ENCODE results near the gene ADGRL3. TPM values are rescaled to one million over a fixed set of nuclear protein-coding genes. Genes with fewer than 3 reads are reported as not detected.

The ADGRL3 gene
- total RNA-seq, 1 donor from 2014 or later, result 6.1 TPM

GRCh38 chr4:62077406-62077805 is 877.3 kb downstream of the ADGRL3 start:
- no peaks in the 10 kb centered on the region for H3K4me1 ChIP-seq
- H3K4me3 ChIP-seq, result no peak overlapping the region
- intact Hi-C loops (cut with micrococcal nuclease), result no loop called here
- no peaks in the 10 kb centered on the region for H3K36me3 ChIP-seq
- no peak for DNase-seq
- H3K27me3 ChIP-seq (ENCODE audit: low read depth), result no peaks in the 10 kb centered on the region
- TF ChIP-seq CTCF (IDR thresholded peaks at IDR 0.05; ENCODE audit: borderline replicate concordance), result no peak
- no peaks in the 10 kb centered on the region for H3K9me3 ChIP-seq (replicated peaks)
- H3K27ac ChIP-seq (replicated peaks), result no peak overlapping the region

GRCh38 chr4:62080431-62080830 is 880.3 kb downstream of the ADGRL3 start:
- DNase-seq, result no peak
- TF ChIP-seq CTCF (IDR thresholded peaks at IDR 0.05; ENCODE audit: borderline replicate concordance), result no peak
- Histone ChIP-seq H3K36me3 (no peaks in the 10 kb centered on the region), H3K4me3 (no peak overlapping the region), H3K27me3 (ENCODE audit: low read depth) (no peaks in the 10 kb centered on the region), H3K27ac (replicated peaks) (no peak overlapping the region), H3K9me3 (replicated peaks) (no peaks in the 10 kb centered on the region), H3K4me1 (no peaks in the 10 kb centered on the region)
- intact Hi-C loops (cut with micrococcal nuclease), result no loop called here

GRCh38 chr4:62087706-62088105 is 887.6 kb downstream of the ADGRL3 start:
- no peak for TF ChIP-seq CTCF (IDR thresholded peaks at IDR 0.05; ENCODE audit: borderline replicate concordance)
- H3K4me1 ChIP-seq, result no peaks in the 10 kb centered on the region
- DNase-seq, result no peak
- H3K9me3 ChIP-seq (replicated peaks), result peaks cover 30% of the 10 kb centered on the region
- no peaks in the 10 kb centered on the region for H3K27me3 ChIP-seq (ENCODE audit: low read depth)
- no peak overlapping the region for H3K4me3 ChIP-seq
- no peak overlapping the region for H3K27ac ChIP-seq (replicated peaks)
- no peaks in the 10 kb centered on the region for H3K36me3 ChIP-seq
- intact Hi-C loops (cut with micrococcal nuclease), result no loop called here

DNA sequence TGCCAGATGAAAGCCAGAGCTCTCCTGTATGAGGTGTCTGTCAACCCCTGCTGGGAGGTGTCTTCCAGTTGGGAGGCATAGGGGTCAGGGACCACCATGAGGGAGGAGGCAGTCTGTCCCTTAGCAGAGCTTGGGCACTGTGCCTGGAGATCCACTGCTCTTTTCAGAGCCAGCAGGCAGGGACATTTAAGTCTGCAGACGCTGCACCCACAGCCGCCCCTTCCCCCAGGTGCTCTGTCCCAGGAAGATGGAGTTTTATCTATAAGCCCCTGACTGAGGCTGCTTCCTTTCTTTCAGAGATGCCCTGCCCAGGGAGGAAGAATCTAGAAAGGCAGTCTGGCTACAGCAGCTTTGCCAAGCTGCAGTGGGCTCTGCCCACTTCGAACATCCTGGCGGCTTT is 893.6 kb downstream of the ADGRL3 start:
- DNase-seq, result no peak
- TF ChIP-seq CTCF (IDR thresholded peaks at IDR 0.05; ENCODE audit: borderline replicate concordance), result no peak
- H3K27ac ChIP-seq (replicated peaks), result no peak overlapping the region
- H3K4me1 ChIP-seq, result no peaks in the 10 kb centered on the region
- no peak overlapping the region for H3K4me3 ChIP-seq
- H3K36me3 ChIP-seq, result no peaks in the 10 kb centered on the region
- H3K27me3 ChIP-seq (ENCODE audit: low read depth), result no peaks in the 10 kb centered on the region
- intact Hi-C loops (cut with micrococcal nuclease), result no loop called here
- H3K9me3 ChIP-seq (replicated peaks), result peaks cover 34% of the 10 kb centered on the region

DNA sequence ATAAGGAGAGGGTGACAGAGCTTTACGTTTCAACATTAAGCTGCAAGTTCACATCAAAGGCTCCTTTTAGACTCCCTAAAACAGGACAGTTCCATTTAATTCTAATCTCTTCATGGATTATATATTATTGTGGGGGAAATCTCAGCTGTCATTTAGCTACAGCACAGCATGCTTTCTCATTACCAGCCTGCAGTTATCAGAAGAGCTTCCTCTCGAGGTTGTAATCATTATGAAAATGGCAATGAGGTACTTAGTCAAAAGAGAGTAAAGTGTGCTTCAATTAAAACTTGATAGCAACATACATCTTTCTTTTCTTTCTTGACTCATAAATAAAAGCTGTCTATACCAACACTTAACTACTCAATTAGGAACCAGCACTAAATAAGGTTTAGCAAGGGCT is 896.8 kb downstream of the ADGRL3 start:
- intact Hi-C loops (cut with micrococcal nuclease), result no loop called here
- Histone ChIP-seq H3K36me3 (no peaks in the 10 kb centered on the region), H3K4me1 (no peaks in the 10 kb centered on the region), H3K9me3 (replicated peaks) (peaks cover 14% of the 10 kb centered on the region), H3K27ac (replicated peaks) (no peak overlapping the region), H3K27me3 (ENCODE audit: low read depth) (no peaks in the 10 kb centered on the region), H3K4me3 (no peak overlapping the region)
- TF ChIP-seq CTCF (IDR thresholded peaks at IDR 0.05; ENCODE audit: borderline replicate concordance), result no peak
- no peak for DNase-seq

DNA sequence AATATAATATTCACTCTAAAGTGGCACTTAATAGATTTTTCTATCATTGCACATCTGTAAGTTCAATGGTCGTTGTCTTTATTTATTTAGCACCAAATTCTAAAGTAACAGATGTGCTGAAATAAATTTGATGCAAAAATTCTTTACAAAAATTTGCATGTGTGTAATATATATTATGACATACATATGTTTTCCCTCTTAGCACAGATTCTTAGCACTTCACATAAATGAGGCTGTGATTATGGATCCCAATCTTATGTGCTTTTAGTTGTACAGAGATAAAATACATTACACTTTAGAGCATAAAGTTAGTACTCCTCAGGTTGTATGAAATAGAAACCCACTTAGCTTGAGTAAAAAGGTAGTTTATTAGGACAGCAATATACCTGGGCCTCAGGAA is 915.1 kb downstream of the ADGRL3 start:
- no peak for TF ChIP-seq CTCF (IDR thresholded peaks at IDR 0.05; ENCODE audit: borderline replicate concordance)
- Histone ChIP-seq H3K4me3 (no peak overlapping the region), H3K27me3 (ENCODE audit: low read depth) (no peaks in the 10 kb centered on the region), H3K9me3 (replicated peaks) (no peaks in the 10 kb centered on the region), H3K27ac (replicated peaks) (no peak overlapping the region), H3K4me1 (no peaks in the 10 kb centered on the region), H3K36me3 (no peaks in the 10 kb centered on the region)
- DNase-seq, result no peak
- intact Hi-C loops (cut with micrococcal nuclease), result no loop called here
